BE2C (cell line): Measurements from ENCODE around the gene KRTAP1-3.

Experiments used
- DNase-seq: peaks from one replicate; pipeline ENCODE4 v3.0.0-alpha.2; 2020
- H3K27me3 ChIP-seq: fragments of 250-450 bp; sonication (Bioruptor Pico); 2 replicates; pipeline ENCODE4 v1.5.1; 2020; ENCODE audit warnings: mild to moderate bottlenecking
- H3K36me3 ChIP-seq: fragments of 250-450 bp; sonication (Bioruptor Pico); 2 replicates; pipeline ENCODE4 v1.5.1; 2020; ENCODE audit warnings: mild to moderate bottlenecking
- H3K4me1 ChIP-seq: fragments of 250-450 bp; sonication (Bioruptor Pico); 2 replicates; pipeline ENCODE4 v1.5.1; 2020
- H3K4me3 ChIP-seq: 2 replicates; pipeline ENCODE4 v1.5.1; 2011; ENCODE audit warnings: low read depth, low read length
- H3K9me3 ChIP-seq: fragments of 250-450 bp; sonication (Bioruptor Pico); 2 replicates; pipeline ENCODE4 v1.5.1; 2020
- CTCF ChIP-seq: IDR thresholded peaks from 2 replicates; pipeline ENCODE4 v1.5.1; 2012; ENCODE audit warnings: mild to moderate bottlenecking, low read depth, low read length

Gene KRTAP1-3

GRCh38 chr17:41018541-41018940, 16.1 kb downstream of the KRTAP1-3 start:
- no peaks in the 10 kb centered on the region for H3K9me3 ChIP-seq
- H3K27me3 ChIP-seq: peaks cover 16% of the 10 kb centered on the region
- H3K36me3 ChIP-seq: no peaks in the 10 kb centered on the region
- no peak for TF ChIP-seq CTCF
- no peak overlapping the region for H3K4me3 ChIP-seq
- H3K4me1 ChIP-seq: no peaks in the 10 kb centered on the region
- DNase-seq: no peak

- Histone ChIP-seq H3K4me3 (no peak overlapping the region), H3K27me3 (peaks cover 16% of the 10 kb centered on the region), H3K4me1 (no peaks in the 10 kb centered on the region), H3K9me3 (no peaks in the 10 kb centered on the region), H3K36me3 (no peaks in the 10 kb centered on the region)
- no peak for DNase-seq
- no peak for TF ChIP-seq CTCF
Measured at GRCh38 chr17:41016578-41017215, 18.0 kb downstream of the KRTAP1-3 start.

GRCh38 chr17:41015454-41015853, 19.2 kb downstream of the KRTAP1-3 start:
- Histone ChIP-seq H3K36me3 (no peaks in the 10 kb centered on the region), H3K9me3 (no peaks in the 10 kb centered on the region), H3K4me3 (no peak overlapping the region), H3K4me1 (no peaks in the 10 kb centered on the region), H3K27me3 (peaks cover 16% of the 10 kb centered on the region)
- no peak for TF ChIP-seq CTCF
- no peak for DNase-seq

- H3K27me3 ChIP-seq: peaks cover 23% of the 10 kb centered on the region
- H3K9me3 ChIP-seq: no peaks in the 10 kb centered on the region
- no peaks in the 10 kb centered on the region for H3K36me3 ChIP-seq
- TF ChIP-seq CTCF: no peak
- DNase-seq: no peak
- H3K4me3 ChIP-seq: no peak overlapping the region
- no peaks in the 10 kb centered on the region for H3K4me1 ChIP-seq
Measured at GRCh38 chr17:41013606-41014005, 21.1 kb downstream of the KRTAP1-3 start.

GRCh38 chr17:41013181-41013580, 21.5 kb downstream of the KRTAP1-3 start:
- Histone ChIP-seq H3K36me3 (no peaks in the 10 kb centered on the region), H3K27me3 (peaks cover 24% of the 10 kb centered on the region), H3K4me1 (no peaks in the 10 kb centered on the region), H3K9me3 (no peaks in the 10 kb centered on the region), H3K4me3 (no peak overlapping the region)
- DNase-seq: no peak
- no peak for TF ChIP-seq CTCF

- H3K4me3 ChIP-seq: no peak overlapping the region
- peaks cover 24% of the 10 kb centered on the region for H3K27me3 ChIP-seq
- no peak for DNase-seq
- H3K9me3 ChIP-seq: no peaks in the 10 kb centered on the region
- TF ChIP-seq CTCF: no peak
- H3K4me1 ChIP-seq: no peaks in the 10 kb centered on the region
- H3K36me3 ChIP-seq: no peaks in the 10 kb centered on the region
Measured at GRCh38 chr17:41012326-41013120, 22.2 kb downstream of the KRTAP1-3 start.
